Frontal cortex (tissue), 4 donors: ENCODE results near the gene PXT1. TPM values are rescaled to one million over a fixed set of nuclear protein-coding genes. Genes with fewer than 3 reads are reported as not detected.
A peak's percentile ranks its signal among the peaks of the same experiment; 100 is the strongest.

ENCODE experiments used
- DNase-seq, 2 donors: peaks; one replicate each; pipeline ENCODE4 v3.0.0; 2012; ENCODE audit warnings: low spot score in 2 of 2
- FAIRE-seq: peaks from 2 replicates; lab custom pipeline; 2012; peaks lifted over from hg19 to GRCh38; lab: Jason Lieb, UNC
- small RNA-seq: library from RNA; depleted of rRNA; stranded (forward); fragments of <200 nt; gene quantifications from one replicate; pipeline ENCODE3, GENCODE V24; 2014
- total RNA-seq: library from RNA; depleted of rRNA; stranded (reverse); fragments of >200 nt; gene quantifications from one replicate; pipeline ENCODE4 v1.2.3, GENCODE V29; 2014
- donor health status: control.
- donor health status: control.
- donor health status: control.

The PXT1 gene
- total RNA-seq, 1 donor from 2014 or later: not detected

GRCh38 chr6:36353411-36353915, 89.2 kb downstream of the PXT1 start:
- FAIRE-seq (no peak), DNase-seq (no peak)

GRCh38 chr6:36352477-36353157, 90.0 kb downstream of the PXT1 start:
- no peak for FAIRE-seq
- no peak for DNase-seq

GRCh38 chr6:36350681-36351571, 91.7 kb downstream of the PXT1 start:
- FAIRE-seq: no peak
- no peak for DNase-seq

GRCh38 chr6:36350082-36350481, 92.6 kb downstream of the PXT1 start:
- no peak for FAIRE-seq
- no peak for DNase-seq

GRCh38 chr6:36349240-36349639, 93.4 kb downstream of the PXT1 start:
- FAIRE-seq (no peak), DNase-seq (no peak)

GRCh38 chr6:36347621-36348020, 95.0 kb downstream of the PXT1 start:
- no peak for FAIRE-seq
- no peak for DNase-seq

- DNase-seq: no peak
- FAIRE-seq: no peak
Measured at GRCh38 chr6:36346486-36347273, 96.0 kb downstream of the PXT1 start.

GRCh38 chr6:36345681-36346466, 96.8 kb downstream of the PXT1 start:
- FAIRE-seq (no peak), DNase-seq (no peak)

- no peak for FAIRE-seq
- DNase-seq: no peak
Measured at GRCh38 chr6:36343109-36343680, 99.5 kb downstream of the PXT1 start.

GRCh38 chr6:36340618-36341454, 101.8 kb downstream of the PXT1 start:
- peak; percentile 37 to 71 for DNase-seq
- FAIRE-seq: no peak

Small RNAs within 50 kb of the gene (small RNA-seq; reads per million reads assigned to genes)
- not detected for gene RN7SL502P

Other genes with a start within 250 kb of the PXT1 start
- 17.9 TPM for gene BRPF3, start 246.1 kb downstream of the PXT1 start, total RNA-seq
- not detected for gene PNPLA1, start 172.8 kb downstream of the PXT1 start, total RNA-seq
- under 0.01 TPM for gene BNIP5, start 106.0 kb downstream of the PXT1 start, total RNA-seq
- gene ETV7, start 55.2 kb downstream of the PXT1 start, total RNA-seq: not detected
- gene KCTD20, start 146 bp upstream of the PXT1 start, total RNA-seq: 68.1 TPM
- 9.8 TPM for gene STK38, start 104.6 kb upstream of the PXT1 start, total RNA-seq
- gene SRSF3, start 151.5 kb upstream of the PXT1 start, total RNA-seq: 217 TPM
- 2.0 TPM for gene CDKN1A, start 235.9 kb upstream of the PXT1 start, total RNA-seq